ENCODE measurements around the gene HOXA7. TPM values are rescaled to one million over a fixed set of nuclear protein-coding genes. Genes with fewer than 3 reads are reported as not detected.

HOXA7 gene
- total and polyA plus RNA-seq, 7 donors = 4.7 to 23.9 (median 9.1) TPM

DNA sequence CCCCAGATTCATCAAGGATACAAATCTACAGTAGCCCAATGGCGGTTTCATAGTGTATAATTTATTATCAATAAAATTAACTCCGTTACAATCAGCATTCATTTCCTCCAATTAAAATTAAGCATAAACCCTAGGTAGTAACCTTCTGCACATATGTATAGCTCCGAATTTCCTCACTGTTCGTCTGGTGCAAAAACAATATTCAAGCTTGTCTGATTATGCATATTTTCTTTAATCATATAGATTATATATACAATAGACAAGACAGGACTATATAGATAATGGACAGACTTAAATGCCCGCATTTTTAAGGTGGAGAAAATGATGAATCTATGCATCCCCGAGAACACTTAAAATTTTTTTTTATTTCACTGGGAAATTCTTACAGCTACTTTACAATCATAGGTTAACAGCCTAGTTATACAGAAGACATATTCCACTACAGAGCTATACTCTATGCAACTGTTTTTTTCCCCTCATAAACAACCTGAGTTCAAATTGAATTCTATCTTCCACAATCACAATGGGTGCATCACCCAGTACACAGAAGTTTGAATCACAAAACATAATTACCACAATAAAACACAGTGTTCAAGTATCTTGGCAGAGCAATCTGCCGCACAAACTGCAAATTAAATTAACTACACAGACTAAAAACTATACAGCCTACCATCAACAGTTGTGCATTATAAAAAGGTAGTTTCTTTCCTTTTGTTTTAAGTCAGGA is 6.2 kb upstream of the HOXA7 start:
- no peaks in the 10 kb centered on the region for H3K9me3 ChIP-seq
- H3K27me3 ChIP-seq = no peaks in the 10 kb centered on the region
- TF ChIP-seq POLR2AphosphoS5 (IDR thresholded peaks at IDR 0.05) (no peak), POLR2A (IDR thresholded peaks at IDR 0.05) (no peak), EP300 (IDR thresholded peaks at IDR 0.05) (no peak), CTCF (IDR thresholded peaks at IDR 0.05) (no peak)
- H3K27ac ChIP-seq = peak overlapping the region in 3 of 4 donors; percentile 97 to 98 (median 98)
- intact Hi-C loops (cut with DNase I) = no loop called here
- WGBS, 2 donors = 10 to 39% methylated on average over 7 of the region's 7 CpGs
- H3K4me1 ChIP-seq = peaks cover 0 to 50% (median 39%) of the 10 kb centered on the region in 4 donors
- DNase-seq = no peak
- H3K36me3 ChIP-seq = no peaks in the 10 kb centered on the region
- H3K4me3 ChIP-seq = peak overlapping the region; percentile 80 to 85 (median 82)

GRCh38 chr7:27161721-27162560 is 5.5 kb upstream of the HOXA7 start:
- Histone ChIP-seq H3K4me3 (peak overlapping the region; percentile 38 to 85 (median 82)), H3K9me3 (no peaks in the 10 kb centered on the region), H3K36me3 (no peaks in the 10 kb centered on the region), H3K27me3 (no peaks in the 10 kb centered on the region), H3K27ac (peak overlapping the region in 3 of 4 donors; percentile 97 to 98 (median 98)), H3K4me1 (peaks cover 0 to 49% (median 36%) of the 10 kb centered on the region in 4 donors)
- peak; percentile 72 for DNase-seq
- intact Hi-C loops (cut with DNase I) = loop anchor here (1.0 to 2.0 kb wide), 3 partner anchors 475 to 961 kb away; partner anchors contain the start of genes CBX3 and HNRNPA2B1
- WGBS, 2 donors = 6 to 27% methylated on average over 30 of the region's 30 CpGs
- TF ChIP-seq POLR2A (IDR thresholded peaks at IDR 0.05) (no peak), CTCF (IDR thresholded peaks at IDR 0.05) (no peak)

DNA sequence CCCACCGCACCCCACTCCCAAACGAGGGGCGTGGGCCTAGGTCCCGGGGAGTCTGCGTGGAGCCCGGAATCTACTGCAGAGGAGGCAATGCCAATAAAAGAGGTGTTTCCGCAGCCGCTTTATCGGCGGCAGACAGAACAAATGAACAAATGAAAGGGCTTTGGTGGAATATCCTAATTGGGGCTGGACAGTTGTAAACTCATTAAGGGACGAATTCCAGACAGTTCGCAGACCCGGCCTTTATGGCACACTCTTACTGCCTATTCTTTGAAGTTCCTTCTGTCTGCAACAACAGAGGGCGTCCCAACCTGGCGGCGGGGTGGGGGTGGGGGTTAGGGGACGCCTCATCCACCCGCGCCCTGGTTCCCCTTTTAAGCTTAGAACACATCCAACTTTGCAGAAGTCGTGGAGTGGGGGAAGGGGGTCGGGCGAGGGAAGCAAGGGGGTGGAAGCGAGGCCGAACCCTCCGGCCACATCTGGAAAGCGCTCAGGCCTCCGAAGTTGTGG is 4.8 kb upstream of the HOXA7 start:
- DNase-seq = peak; percentile 73
- H3K4me1 ChIP-seq = peaks cover 0 to 46% (median 38%) of the 10 kb centered on the region in 4 donors
- peak overlapping the region; percentile 38 to 85 (median 82) for H3K4me3 ChIP-seq
- H3K27me3 ChIP-seq = no peaks in the 10 kb centered on the region
- H3K36me3 ChIP-seq = no peaks in the 10 kb centered on the region
- TF ChIP-seq POLR2A (IDR thresholded peaks at IDR 0.05) = no peak
- peak in 1 of 4 experiments; percentile 38 for TF ChIP-seq CTCF (IDR thresholded peaks at IDR 0.05)
- TF ChIP-seq POLR2AphosphoS5 (IDR thresholded peaks at IDR 0.05) = no peak
- no peak for TF ChIP-seq EP300 (IDR thresholded peaks at IDR 0.05)
- intact Hi-C loops (cut with DNase I) = loop anchor here (1.0 to 2.0 kb wide), 3 partner anchors 474 to 960 kb away; partner anchors contain the start of genes CBX3 and HNRNPA2B1
- WGBS, 2 donors = 1 to 3% methylated on average over 27 of the region's 27 CpGs
- no peaks in the 10 kb centered on the region for H3K9me3 ChIP-seq
- H3K27ac ChIP-seq = peak overlapping the region in 3 of 4 donors; percentile 97 to 98 (median 98)

GRCh38 chr7:27160546-27161213 is 4.2 kb upstream of the HOXA7 start:
- WGBS, 2 donors = 1 to 2% methylated on average over 54 of the region's 54 CpGs
- H3K27me3 ChIP-seq = no peaks in the 10 kb centered on the region
- peaks cover 0 to 44% (median 40%) of the 10 kb centered on the region in 4 donors for H3K4me1 ChIP-seq
- peak overlapping the region; percentile 38 to 85 (median 82) for H3K4me3 ChIP-seq
- DNase-seq = peak; percentile 94
- no peaks in the 10 kb centered on the region for H3K36me3 ChIP-seq
- TF ChIP-seq POLR2A (IDR thresholded peaks at IDR 0.05) (no peak), CTCF (IDR thresholded peaks at IDR 0.05) (peak; percentile 98 to 100 (median 99)), POLR2AphosphoS5 (IDR thresholded peaks at IDR 0.05) (peak in 1 of 4 donors; percentile 38), EP300 (IDR thresholded peaks at IDR 0.05) (no peak)
- peak overlapping the region in 3 of 4 donors; percentile 97 to 98 (median 98) for H3K27ac ChIP-seq
- no peaks in the 10 kb centered on the region for H3K9me3 ChIP-seq
- intact Hi-C loops (cut with DNase I) = loop anchor here (1.0 to 2.0 kb wide), 3 partner anchors 474 to 960 kb away; partner anchors contain the start of genes CBX3 and HNRNPA2B1
